CD8-positive, alpha-beta memory T cell (primary cell): ENCODE results near the gene SLC9C1. TPM values are rescaled to one million over a fixed set of nuclear protein-coding genes. Genes with fewer than 3 reads are reported as not detected.

Experiments used
- CTCF ChIA-PET: fragments of 350-600 bp; sonication (Branson Sonifier 250); formaldehyde crosslinking; loops from one replicate; lab custom pipeline; 2021; ENCODE audit warnings: antibody characterized with exemption; lab: Charles Lee
- POLR2A ChIA-PET: fragments of 350-600 bp; sonication (Branson Sonifier 250); formaldehyde crosslinking; loops from one replicate; lab custom pipeline; 2021; ENCODE audit warnings: antibody characterized with exemption; lab: Charles Lee
- DNase-seq, 5 donors: peaks; one replicate each; pipeline versions ENCODE4 v3.0.0 to v3.0.0-alpha.2; 2020 to 2022; ENCODE audit warnings: mixed read lengths in 1 of 5
- H3K27ac ChIP-seq: one replicate; pipeline ENCODE4 v1.7.0; 2013; ENCODE audit warnings: low read depth, mild to moderate bottlenecking, low read length, moderate library complexity
- H3K27me3 ChIP-seq: 2 replicates; pipeline ENCODE4 v1.7.0; 2013; ENCODE audit warnings: low read length, mild to moderate bottlenecking; ENCODE audit not compliant: insufficient read depth, poor library complexity, severe bottlenecking
- H3K36me3 ChIP-seq: 2 replicates; pipeline ENCODE4 v1.7.0; 2013; ENCODE audit warnings: mild to moderate bottlenecking, low read length, moderate library complexity; ENCODE audit not compliant: insufficient read depth
- H3K4me1 ChIP-seq: 2 replicates; pipeline ENCODE4 v1.7.0; 2013; ENCODE audit warnings: mild to moderate bottlenecking, low read length, moderate library complexity; ENCODE audit not compliant: insufficient read depth
- H3K4me3 ChIP-seq: 2 replicates; pipeline ENCODE4 v1.7.0; 2013; ENCODE audit warnings: mild to moderate bottlenecking, low read length
- H3K9me3 ChIP-seq: 2 replicates; pipeline ENCODE4 v1.7.0; 2013; ENCODE audit warnings: mild to moderate bottlenecking, low read length
- H3K27ac Mint-ChIP-seq, 8 donors: one replicate each; pipeline ENCODE4 v1.8.0; 2020 to 2021; ENCODE audit warnings: mixed read lengths in 8 of 8, mild to moderate bottlenecking in 6 of 8, inconsistent platforms in 3 of 8, moderate library complexity in 3 of 8
- H3K27me3 Mint-ChIP-seq, 2 donors: one replicate each; pipeline ENCODE4 v1.8.0; 2020 to 2021; ENCODE audit warnings: mixed read lengths in 2 of 2, mild to moderate bottlenecking in 1 of 2, moderate library complexity in 1 of 2
- H3K36me3 Mint-ChIP-seq, 3 donors: one replicate each; pipeline ENCODE4 v1.8.0; 2020 to 2021; ENCODE audit warnings: mixed read lengths in 3 of 3, inconsistent platforms in 1 of 3, mild to moderate bottlenecking in 1 of 3
- H3K4me1 Mint-ChIP-seq, 3 donors: one replicate each; pipeline ENCODE4 v1.8.0; 2020 to 2021; ENCODE audit warnings: mixed read lengths in 3 of 3, inconsistent platforms in 1 of 3, mild to moderate bottlenecking in 1 of 3
- H3K4me3 Mint-ChIP-seq, 7 donors: one replicate each; pipeline ENCODE4 v1.8.0; 2020 to 2021; ENCODE audit warnings: mixed read lengths in 7 of 7, mild to moderate bottlenecking in 6 of 7, moderate library complexity in 4 of 7, inconsistent platforms in 2 of 7
- H3K9me3 Mint-ChIP-seq, 5 donors: one replicate each; pipeline ENCODE4 v1.8.0; 2020 to 2022; ENCODE audit warnings: mixed read lengths in 5 of 5, mild to moderate bottlenecking in 3 of 5, moderate library complexity in 2 of 5, inconsistent platforms in 1 of 5
- polyA plus RNA-seq: library from polyadenylated mRNA; unstranded; fragments of 300-500 nt; fragmentation: Illumina TruSeq; gene quantifications from one replicate; pipeline ENCODE4 v1.2.3, GENCODE V29; 2021
- total RNA-seq, 2 experiments: library from RNA; stranded (reverse); gene quantifications; one replicate each; pipeline ENCODE4 v1.2.3, GENCODE V29; 2021

Gene SLC9C1
- total and polyA plus RNA-seq, 3 experiments from 2014 or later: not detected

DNA sequence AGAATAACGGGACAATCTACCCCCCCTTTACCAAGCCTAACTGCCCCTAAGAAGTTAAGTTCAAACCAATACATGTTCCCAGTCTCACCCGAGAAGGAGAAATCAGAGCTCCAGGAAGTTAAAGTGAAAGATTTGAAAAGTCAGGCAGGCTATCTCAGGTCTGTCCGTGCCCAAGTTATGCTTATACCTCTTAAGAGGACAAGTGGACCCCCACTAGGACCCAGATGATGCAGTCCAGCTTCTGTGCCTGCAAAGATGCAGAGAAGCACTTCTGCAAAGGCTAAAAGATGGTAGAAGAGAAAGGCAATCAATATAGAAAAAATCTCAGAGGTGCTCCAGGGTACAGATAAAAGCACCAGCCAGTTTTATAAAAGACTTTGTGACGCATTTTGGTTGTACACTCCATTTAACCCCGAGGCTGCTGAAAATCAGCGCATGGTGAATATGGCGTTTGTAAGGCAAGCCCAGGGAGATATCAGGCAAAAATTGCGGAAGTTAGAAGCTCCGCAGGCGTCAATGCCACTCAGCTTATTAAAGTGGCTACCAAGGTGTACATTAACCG lies 9.8 kb upstream of the SLC9C1 start:
- Mint-ChIP-seq H3K36me3 (no peaks in the 10 kb centered on the region), H3K4me1 (peaks cover 1% of the 10 kb centered on the region in 3 donors), H3K27ac (no peak overlapping the region), H3K9me3 (no peaks in the 10 kb centered on the region), H3K27me3 (no peaks in the 10 kb centered on the region), H3K4me3 (no peak overlapping the region)
- CTCF ChIA-PET: interaction anchor here (1.2 to 2.9 kb wide), 3 partner anchors 11 to 193 kb away, joined by 3 to 10 read pairs (median 8); no protein-coding TSS in a partner anchor
- peaks cover 18% of the 10 kb centered on the region for H3K4me1 ChIP-seq
- DNase-seq: peak in 2 of 5 donors; percentile 6 to 49
- H3K27ac ChIP-seq: no peak overlapping the region
- no peaks in the 10 kb centered on the region for H3K27me3 ChIP-seq
- no peaks in the 10 kb centered on the region for H3K36me3 ChIP-seq
- peak overlapping the region; percentile 62 for H3K4me3 ChIP-seq
- no peaks in the 10 kb centered on the region for H3K9me3 ChIP-seq
- POLR2A ChIA-PET: no interaction called here

DNA sequence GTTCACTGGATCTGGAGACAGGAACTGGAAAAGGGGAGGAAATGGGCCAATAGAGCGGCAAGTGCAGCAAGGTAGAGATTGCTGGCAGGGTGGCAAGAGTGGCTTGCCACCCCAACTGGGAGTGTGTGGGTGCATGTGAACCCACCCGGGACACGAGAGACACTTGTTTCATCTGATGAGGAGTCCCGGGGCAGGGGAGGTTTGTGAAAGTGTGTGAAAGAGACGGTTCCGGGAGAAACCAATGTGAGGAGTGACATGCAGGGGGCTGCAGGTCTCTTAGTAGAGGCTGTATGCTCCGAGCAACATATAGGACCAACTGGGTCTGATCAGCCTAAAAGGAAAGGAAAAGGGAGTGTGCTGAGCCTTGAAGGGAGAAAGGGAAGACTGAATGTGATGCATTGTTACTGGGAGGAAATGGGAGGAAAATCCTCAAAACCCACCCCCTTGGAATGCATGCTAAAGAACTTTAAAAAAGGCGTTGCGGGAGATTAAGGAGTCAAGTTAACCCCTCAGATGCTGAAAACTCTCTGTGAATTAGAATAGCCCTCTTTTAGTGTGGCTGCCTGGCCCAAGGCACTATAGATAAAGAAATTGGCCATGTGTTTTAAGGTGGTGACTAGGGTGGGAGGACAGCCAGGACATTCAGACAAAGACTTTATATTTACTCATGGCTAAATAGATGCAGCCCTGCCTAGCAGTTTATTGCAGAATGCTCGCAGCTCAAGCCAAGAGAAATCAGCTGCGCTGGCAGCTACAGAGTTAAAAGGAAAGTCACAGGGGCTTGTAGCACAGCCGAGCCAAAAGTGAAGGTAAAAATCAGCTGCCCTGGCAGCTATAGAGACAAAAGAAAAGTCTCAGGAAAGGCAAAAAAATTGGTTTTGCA lies 9.1 kb upstream of the SLC9C1 start:
- H3K27me3 Mint-ChIP-seq: no peaks in the 10 kb centered on the region
- no peak overlapping the region for H3K4me3 Mint-ChIP-seq
- ChIA-PET CTCF (interaction anchor here (2.9 kb wide), 1 partner anchor 192 kb away, joined by 10 read pairs; no protein-coding TSS in a partner anchor), POLR2A (no interaction called here)
- no peak overlapping the region for H3K27ac ChIP-seq
- no peaks in the 10 kb centered on the region for H3K36me3 ChIP-seq
- H3K4me1 Mint-ChIP-seq: peaks cover 8% of the 10 kb centered on the region in 3 donors
- no peaks in the 10 kb centered on the region for H3K36me3 Mint-ChIP-seq
- peak overlapping the region; percentile 62 for H3K4me3 ChIP-seq
- H3K9me3 ChIP-seq: no peaks in the 10 kb centered on the region
- no peak for DNase-seq
- H3K4me1 ChIP-seq: peaks cover 25% of the 10 kb centered on the region
- no peaks in the 10 kb centered on the region for H3K27me3 ChIP-seq
- H3K27ac Mint-ChIP-seq: no peak overlapping the region
- H3K9me3 Mint-ChIP-seq: no peaks in the 10 kb centered on the region

DNA sequence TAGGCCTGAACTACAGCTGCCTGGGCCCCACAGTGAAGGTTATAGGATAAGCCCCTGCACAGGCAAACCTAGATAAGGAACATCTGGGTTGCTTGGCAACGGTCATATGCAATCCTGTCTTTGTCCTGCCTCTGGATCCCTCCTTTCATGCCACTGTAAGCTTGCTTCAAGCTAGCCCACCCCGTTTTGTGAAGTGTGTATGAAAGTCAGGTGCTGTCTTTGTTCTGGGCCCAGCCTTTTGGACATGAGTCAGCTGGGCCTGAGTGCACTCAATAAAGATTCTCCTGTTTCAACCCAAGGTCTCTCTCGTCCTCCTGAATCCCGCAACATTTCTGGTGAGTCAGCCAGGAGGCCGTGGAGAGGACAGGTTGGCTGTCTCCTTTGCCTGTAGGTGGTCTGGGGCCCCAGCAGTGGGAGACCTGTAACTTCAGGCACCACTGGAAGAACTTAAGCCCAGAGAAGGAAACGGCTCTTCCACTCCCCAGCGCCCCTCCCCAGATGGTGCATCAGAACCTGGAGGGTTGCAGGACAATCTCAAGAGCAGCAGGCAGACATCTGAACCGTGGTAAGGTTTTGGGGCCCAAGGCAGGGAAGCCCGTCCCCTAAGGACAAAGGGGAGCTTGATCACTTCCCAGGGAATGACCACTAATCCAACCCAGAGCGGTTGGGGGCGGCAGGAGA lies 8.3 kb upstream of the SLC9C1 start:
- Histone ChIP-seq H3K27me3 (no peaks in the 10 kb centered on the region), H3K36me3 (no peaks in the 10 kb centered on the region), H3K27ac (no peak overlapping the region), H3K9me3 (no peaks in the 10 kb centered on the region), H3K4me3 (no peak overlapping the region), H3K4me1 (peaks cover 28% of the 10 kb centered on the region)
- H3K36me3 Mint-ChIP-seq: no peaks in the 10 kb centered on the region
- ChIA-PET POLR2A (no interaction called here), CTCF (no interaction called here)
- peaks cover 16 to 17% (median 17%) of the 10 kb centered on the region in 3 donors for H3K4me1 Mint-ChIP-seq
- H3K9me3 Mint-ChIP-seq: no peaks in the 10 kb centered on the region
- H3K4me3 Mint-ChIP-seq: no peak overlapping the region
- H3K27me3 Mint-ChIP-seq: no peaks in the 10 kb centered on the region
- DNase-seq: no peak
- H3K27ac Mint-ChIP-seq: no peak overlapping the region

DNA sequence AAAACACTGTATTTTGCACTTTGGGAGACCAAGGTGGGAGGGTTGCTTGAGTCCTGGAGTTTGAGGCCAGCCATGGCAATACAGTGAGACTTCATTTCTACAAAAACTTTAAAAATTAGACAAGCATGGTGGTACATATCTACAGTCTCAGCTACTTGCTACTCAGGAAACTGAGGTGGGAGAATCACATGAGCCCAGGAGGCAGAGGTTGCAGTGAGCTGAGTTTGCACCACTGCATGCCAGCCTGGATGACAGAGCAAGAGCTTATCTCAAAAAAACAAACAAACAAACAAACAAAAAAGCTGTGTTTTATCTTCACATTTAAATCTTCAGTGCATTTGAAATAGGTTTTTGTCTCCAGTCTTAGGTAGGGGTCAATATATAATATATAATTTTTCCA lies 4.8 kb upstream of the SLC9C1 start:
- H3K9me3 Mint-ChIP-seq: no peaks in the 10 kb centered on the region
- CTCF ChIA-PET: interaction anchor here (1.1 to 1.2 kb wide), 2 partner anchors 10 to 187 kb away, joined by 5 read pairs; no protein-coding TSS in a partner anchor
- peaks cover 19% of the 10 kb centered on the region for H3K4me1 ChIP-seq
- H3K36me3 ChIP-seq: no peaks in the 10 kb centered on the region
- H3K27ac ChIP-seq: no peak overlapping the region
- H3K27ac Mint-ChIP-seq: peak overlapping the region in 2 of 8 donors; percentile 11 to 36
- H3K4me3 ChIP-seq: no peak overlapping the region
- no peaks in the 10 kb centered on the region for H3K27me3 ChIP-seq
- H3K27me3 Mint-ChIP-seq: peaks cover 0 to 2% of the 10 kb centered on the region in 2 donors
- peaks cover 20 to 27% (median 24%) of the 10 kb centered on the region in 3 donors for H3K4me1 Mint-ChIP-seq
- no peak for DNase-seq
- POLR2A ChIA-PET: no interaction called here
- no peaks in the 10 kb centered on the region for H3K9me3 ChIP-seq
- peak overlapping the region in 2 of 7 donors; percentile 28 to 76 for H3K4me3 Mint-ChIP-seq
- no peaks in the 10 kb centered on the region for H3K36me3 Mint-ChIP-seq

DNA sequence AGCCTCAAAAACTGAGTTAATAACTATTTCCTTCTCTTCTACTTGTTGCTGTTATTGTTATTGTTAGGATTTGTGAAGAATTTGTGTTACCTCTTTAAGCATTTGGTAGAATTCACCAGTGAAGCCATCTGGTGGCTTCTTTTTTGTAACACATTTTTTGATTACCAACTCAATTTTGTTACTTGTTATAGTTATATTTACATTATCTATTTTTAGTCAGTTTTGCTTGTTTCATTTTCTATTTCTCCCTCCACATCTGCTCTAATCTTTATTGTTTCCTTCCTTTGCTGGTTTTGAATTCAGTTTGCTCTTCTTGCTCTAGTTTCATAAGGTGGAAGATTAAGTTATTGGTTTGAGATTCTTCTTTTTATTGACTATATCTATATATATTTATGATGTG lies 3.7 kb upstream of the SLC9C1 start:
- peaks cover 23 to 33% (median 31%) of the 10 kb centered on the region in 3 donors for H3K4me1 Mint-ChIP-seq
- no peaks in the 10 kb centered on the region for H3K36me3 Mint-ChIP-seq
- peak overlapping the region; percentile 9 to 70 (median 35) for H3K4me3 Mint-ChIP-seq
- no peak for DNase-seq
- H3K27ac ChIP-seq: no peak overlapping the region
- no peaks in the 10 kb centered on the region for H3K9me3 Mint-ChIP-seq
- POLR2A ChIA-PET: no interaction called here
- CTCF ChIA-PET: no interaction called here
- H3K4me1 ChIP-seq: peaks cover 11% of the 10 kb centered on the region
- no peaks in the 10 kb centered on the region for H3K36me3 ChIP-seq
- peaks cover 0 to 2% of the 10 kb centered on the region in 2 donors for H3K27me3 Mint-ChIP-seq
- no peak overlapping the region for H3K4me3 ChIP-seq
- no peaks in the 10 kb centered on the region for H3K9me3 ChIP-seq
- no peaks in the 10 kb centered on the region for H3K27me3 ChIP-seq
- peak overlapping the region in 6 of 8 donors; percentile 1 to 85 (median 20) for H3K27ac Mint-ChIP-seq

DNA sequence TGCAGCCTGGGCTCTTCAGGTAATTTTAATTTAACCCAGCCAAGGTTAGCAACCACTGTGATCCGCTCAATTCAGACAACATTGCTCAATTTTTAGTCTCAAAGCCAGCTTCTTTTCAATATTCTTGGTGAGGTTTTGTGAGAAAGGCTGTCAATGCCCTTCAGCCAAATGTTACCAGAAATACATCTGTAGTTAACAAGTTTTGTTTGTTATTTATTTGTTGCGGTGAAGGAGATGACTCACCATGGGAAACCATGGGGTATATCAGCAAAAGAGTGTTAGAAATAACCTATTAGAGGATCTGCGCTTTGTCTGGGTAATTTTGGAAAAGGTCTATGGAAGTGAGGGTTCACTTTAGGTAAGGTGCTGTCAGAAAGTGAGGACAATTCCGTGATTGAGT lies 5.0 kb downstream of the SLC9C1 start:
- H3K9me3 ChIP-seq: no peaks in the 10 kb centered on the region
- Mint-ChIP-seq H3K36me3 (no peaks in the 10 kb centered on the region), H3K4me3 (no peak overlapping the region), H3K9me3 (no peaks in the 10 kb centered on the region), H3K27me3 (no peaks in the 10 kb centered on the region), H3K27ac (no peak overlapping the region), H3K4me1 (peaks cover 3 to 7% (median 6%) of the 10 kb centered on the region in 3 donors)
- no peaks in the 10 kb centered on the region for H3K36me3 ChIP-seq
- ChIA-PET POLR2A (no interaction called here), CTCF (interaction anchor here (1.0 to 1.2 kb wide), 2 partner anchors 10 to 179 kb away, joined by 5 read pairs; no protein-coding TSS in a partner anchor)
- H3K4me3 ChIP-seq: no peak overlapping the region
- H3K27ac ChIP-seq: no peak overlapping the region
- no peak for DNase-seq
- H3K4me1 ChIP-seq: no peaks in the 10 kb centered on the region
- H3K27me3 ChIP-seq: no peaks in the 10 kb centered on the region

DNA sequence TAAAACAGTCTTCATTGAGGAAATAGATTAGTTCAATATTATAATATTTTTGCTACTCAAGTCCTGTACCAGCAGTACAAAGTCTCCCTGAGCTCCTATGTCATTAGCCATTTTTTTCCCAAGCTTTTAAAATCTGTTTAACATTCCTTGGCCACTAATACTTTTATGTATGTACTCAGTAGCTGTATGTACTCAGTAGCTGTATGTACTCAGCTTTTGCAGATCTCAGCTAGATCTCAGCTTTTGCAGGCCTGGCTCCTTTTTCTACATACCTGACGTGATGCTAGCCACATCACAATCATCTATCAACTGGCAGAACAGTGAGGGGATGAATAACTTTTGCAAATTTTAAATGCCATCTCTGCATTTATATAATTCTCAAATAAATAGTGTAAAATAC lies 13.8 kb downstream of the SLC9C1 start:
- DNase-seq: no peak
- Mint-ChIP-seq H3K27me3 (peaks cover 9 to 40% of the 10 kb centered on the region in 2 donors), H3K4me1 (no peaks in the 10 kb centered on the region), H3K9me3 (no peaks in the 10 kb centered on the region), H3K27ac (no peak overlapping the region), H3K36me3 (no peaks in the 10 kb centered on the region), H3K4me3 (no peak overlapping the region)
- ChIA-PET CTCF (no interaction called here), POLR2A (no interaction called here)
- Histone ChIP-seq H3K4me1 (no peaks in the 10 kb centered on the region), H3K27me3 (no peaks in the 10 kb centered on the region), H3K36me3 (no peaks in the 10 kb centered on the region), H3K4me3 (no peak overlapping the region), H3K9me3 (no peaks in the 10 kb centered on the region), H3K27ac (no peak overlapping the region)
